GM12878 (cell line): ENCODE results near the gene FCGR2B.

Source experiments
- CEBPB ChIP-seq, 2 experiments: fragments of 150-350 bp in 1 of 2; IDR thresholded peaks; 2 replicates each; pipeline ENCODE4 v1.6.1; 2012 to 2014; ENCODE audit warnings: low read depth in 2 of 2, low read length in 2 of 2, borderline replicate concordance in 1 of 2, inconsistent platforms in 1 of 2
- CHD4 ChIP-seq: fragments of 200-600 bp; sonication (generic); IDR thresholded peaks from 2 replicates; pipeline ENCODE4 v1.6.1; 2016; ENCODE audit warnings: mild to moderate bottlenecking
- CREB1 ChIP-seq: IDR thresholded peaks from 2 replicates; pipeline ENCODE4 v1.6.1; 2012; ENCODE audit warnings: low read depth, mild to moderate bottlenecking, inconsistent platforms
- CTCF ChIP-seq, 3 experiments: IDR thresholded peaks in 2 of 3; conservative IDR thresholded peaks in 1 of 3; 2 replicates each; pipeline ENCODE4 v1.5.1; 2011; ENCODE audit warnings: low read depth in 3 of 3, low read length in 3 of 3, mild to moderate bottlenecking in 3 of 3, control low read depth in 2 of 3, moderate library complexity in 2 of 3, inconsistent platforms in 1 of 3, mixed read lengths in 1 of 3; ENCODE audit not compliant: control insufficient read depth in 2 of 3, insufficient read depth in 1 of 3; ENCODE audit errors: extremely low read depth in 1 of 3
- ESRRA ChIP-seq: IDR thresholded peaks from 2 replicates; pipeline ENCODE4 v1.6.1; 2012; ENCODE audit warnings: mild to moderate bottlenecking, low read length, improper control_type of control experiment
- GATAD2B ChIP-seq: fragments of 450-650 bp; conservative IDR thresholded peaks from 2 replicates; pipeline ENCODE4 v1.6.1; 2017; ENCODE audit warnings: low read depth, mild to moderate bottlenecking, moderate library complexity
- JUND ChIP-seq: IDR thresholded peaks from 2 replicates; pipeline ENCODE4 v1.6.1; 2012; ENCODE audit warnings: low read depth, mild to moderate bottlenecking, low read length, improper control_type of control experiment, moderate library complexity
- MAX ChIP-seq: IDR thresholded peaks from 2 replicates; pipeline ENCODE4 v1.6.1; 2012; ENCODE audit warnings: low read depth, low read length, improper control_type of control experiment
- POLR2A ChIP-seq: IDR thresholded peaks from 2 replicates; pipeline ENCODE4 v1.6.1; 2011; ENCODE audit warnings: low read depth, mild to moderate bottlenecking, low read length
- POLR2AphosphoS5 ChIP-seq: IDR thresholded peaks from 2 replicates; pipeline ENCODE4 v1.6.1; 2011; ENCODE audit warnings: mild to moderate bottlenecking, low read length, inconsistent platforms
- TCF3 ChIP-seq: IDR thresholded peaks from 2 replicates; pipeline ENCODE4 v1.6.1; 2012; ENCODE audit warnings: low read depth, mild to moderate bottlenecking, low read length, borderline replicate concordance; ENCODE audit not compliant: insufficient read depth

GRCh38 chr1:161725908-161726472, 63.0 kb downstream of the FCGR2B start:
- TF ChIP-seq GATAD2B (no peak), TCF3 (no peak), CTCF (IDR thresholded peaks at IDR 0.05 in 2 of 3, conservative IDR thresholded peaks at IDR 0.05 in 1 of 3; ENCODE audit: control insufficient read depth in 2 of 3, extremely low read depth in 1 of 3, insufficient read depth in 1 of 3, low read depth in 3 of 3, low read length in 3 of 3) (no peak; a peak in 1 of 6 replicates), POLR2A (peak; percentile 61), POLR2AphosphoS5 (no peak), CHD4 (no peak), CEBPB (IDR thresholded peaks at IDR 0.05; ENCODE audit: borderline replicate concordance in 1 of 2, low read depth in 2 of 2, low read length in 2 of 2) (no peak), ESRRA (no peak), JUND (no peak), MAX (peak; percentile 53; the same call in 1 of the 2 replicates), CREB1 (no peak; the same call in 1 of the 2 replicates)
